ES-I3 (cell line): Measurements from ENCODE around the gene FAM72B.
"Not testable (repeated sequence)": the region's sequence is repeated elsewhere in the genome, so short reads cannot be mapped to it uniquely, and the experiment has no call there.

Experiments
- H3K36me3 ChIP-seq: 2 replicates; pipeline ENCODE4 v1.6.1; 2013; ENCODE audit warnings: mild to moderate bottlenecking, low read length, control low read depth, moderate library complexity; ENCODE audit not compliant: insufficient read depth
- H3K4me1 ChIP-seq: 2 replicates; pipeline ENCODE4 v1.6.1; 2013; ENCODE audit warnings: mild to moderate bottlenecking, control low read depth, low read length; ENCODE audit not compliant: insufficient read depth
- H3K9ac ChIP-seq: 2 replicates; pipeline ENCODE4 v1.6.1; 2013; ENCODE audit warnings: low read depth, mild to moderate bottlenecking, low read length, moderate library complexity
- H3K9me3 ChIP-seq: 2 replicates; pipeline ENCODE4 v1.6.1; 2013; ENCODE audit warnings: mild to moderate bottlenecking, low read length, moderate library complexity; ENCODE audit not compliant: control insufficient read depth, insufficient read depth

The FAM72B gene

GRCh38 chr1:121176649-121177048 lies 7.5 kb downstream of the FAM72B start:
- H3K9ac ChIP-seq, H3K4me1 ChIP-seq, H3K9me3 ChIP-seq: not testable (repeated sequence)

GRCh38 chr1:121168152-121168668 lies 15.9 kb downstream of the FAM72B start:
- not testable (repeated sequence) for H3K9me3 ChIP-seq, H3K9ac ChIP-seq, H3K4me1 ChIP-seq, H3K36me3 ChIP-seq

More at GRCh38 chr1:121176649-121177048, 7.5 kb downstream of the FAM72B start:
- H3K36me3 ChIP-seq: not testable (repeated sequence)

GRCh38 chr1:121167225-121167738 lies 16.9 kb downstream of the FAM72B start:
- not testable (repeated sequence) for H3K4me1 ChIP-seq, H3K9me3 ChIP-seq, H3K36me3 ChIP-seq, H3K9ac ChIP-seq

DNA sequence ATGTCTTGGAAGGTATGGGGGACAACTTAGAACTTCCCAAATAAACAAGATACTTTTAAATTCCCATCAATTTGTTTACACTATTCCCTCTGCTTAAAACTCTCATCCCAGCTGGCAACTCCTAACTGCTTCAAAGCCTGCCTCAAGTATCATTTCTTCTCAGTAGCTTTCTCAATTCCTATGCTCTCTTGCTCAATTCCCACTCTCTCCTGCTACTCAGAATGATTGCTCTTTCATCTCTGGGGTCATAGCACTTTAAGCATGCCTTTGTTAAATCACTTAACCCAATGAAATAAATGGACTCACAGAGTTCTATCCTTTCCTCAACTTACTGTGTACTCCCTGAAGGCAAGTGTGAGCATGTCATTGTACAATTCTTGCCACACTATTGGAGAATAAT lies 18.8 kb downstream of the FAM72B start:
- not testable (repeated sequence) for H3K9ac ChIP-seq, H3K4me1 ChIP-seq

DNA sequence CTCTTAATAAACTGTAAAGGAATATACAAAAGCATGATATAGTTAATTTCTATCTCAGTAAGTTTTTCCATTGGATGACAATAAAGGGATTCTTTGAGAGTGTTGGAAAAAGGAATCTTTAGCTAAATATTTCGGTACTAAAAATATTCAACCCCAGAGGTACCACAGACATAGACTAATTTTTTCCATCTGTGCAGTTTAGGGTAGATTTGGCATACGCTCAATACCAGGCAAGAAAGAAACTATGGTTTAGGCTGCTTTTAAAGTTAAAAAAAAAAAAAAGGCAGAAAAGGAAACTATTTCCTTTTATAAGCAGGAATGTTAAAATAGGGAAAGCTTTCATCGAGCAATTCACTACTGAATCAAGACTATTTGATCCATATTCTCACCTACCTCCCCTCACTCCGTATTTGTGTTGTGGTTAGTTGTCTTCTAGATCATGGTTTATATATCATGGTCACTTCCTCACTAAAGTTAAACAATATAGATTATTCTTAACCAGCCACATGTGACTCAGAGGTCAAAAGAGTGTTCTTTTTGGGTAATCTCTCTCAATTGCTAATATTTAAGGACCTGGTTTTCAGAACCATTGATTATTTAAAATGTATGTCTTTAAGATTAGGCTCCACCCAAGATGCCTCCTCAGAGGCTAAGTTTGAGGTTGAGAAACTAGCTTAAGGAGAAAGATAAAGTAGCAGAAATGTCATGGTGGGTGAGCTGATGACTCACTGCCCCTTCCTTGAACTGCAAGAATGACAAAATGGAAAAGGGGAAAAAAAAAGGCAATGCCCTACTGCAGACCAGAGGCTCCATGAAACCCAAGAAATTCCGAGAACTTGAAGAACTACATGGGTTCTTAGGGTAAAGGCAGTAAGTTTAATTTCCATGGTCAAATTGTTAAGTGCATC lies 20.0 kb downstream of the FAM72B start:
- not testable (repeated sequence) for H3K9ac ChIP-seq, H3K9me3 ChIP-seq, H3K36me3 ChIP-seq, H3K4me1 ChIP-seq

More for the DNA sequence above, 18.8 kb downstream of the FAM72B start:
- not testable (repeated sequence) for H3K36me3 ChIP-seq, H3K9me3 ChIP-seq

DNA sequence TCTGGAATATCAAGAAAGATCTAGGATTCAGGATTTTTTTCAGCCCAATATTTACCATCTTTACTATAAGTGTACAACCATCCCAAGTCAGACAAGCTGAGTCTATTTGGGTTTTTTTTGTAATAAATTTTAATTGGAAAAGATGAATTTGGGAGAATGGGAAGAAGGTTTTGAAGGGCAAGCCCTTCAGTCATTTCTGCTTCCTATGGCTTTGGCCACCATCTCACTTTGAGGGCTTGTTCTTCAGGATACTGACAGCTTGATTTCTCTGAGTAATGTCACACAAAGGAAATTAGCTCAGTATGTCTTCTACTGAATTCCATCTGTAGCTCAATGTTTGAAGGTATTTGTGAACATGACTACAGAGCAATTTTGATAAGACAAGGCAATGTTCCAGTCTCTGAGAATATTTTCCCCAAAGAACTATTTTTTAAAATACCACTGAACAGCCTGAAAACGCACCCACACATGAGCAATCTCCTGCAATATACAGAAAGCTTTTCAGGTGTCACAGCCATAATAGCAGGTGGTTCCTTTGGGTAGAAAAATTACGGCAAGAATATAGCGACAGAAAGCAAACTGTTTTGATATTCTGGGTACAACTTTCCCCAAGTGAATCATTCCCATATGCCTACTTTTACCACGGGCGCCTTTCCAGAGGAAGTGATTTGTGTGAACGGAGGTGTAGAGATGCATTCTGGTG lies 22.8 kb downstream of the FAM72B start:
- H3K36me3 ChIP-seq, H3K9ac ChIP-seq: not testable (repeated sequence)

DNA sequence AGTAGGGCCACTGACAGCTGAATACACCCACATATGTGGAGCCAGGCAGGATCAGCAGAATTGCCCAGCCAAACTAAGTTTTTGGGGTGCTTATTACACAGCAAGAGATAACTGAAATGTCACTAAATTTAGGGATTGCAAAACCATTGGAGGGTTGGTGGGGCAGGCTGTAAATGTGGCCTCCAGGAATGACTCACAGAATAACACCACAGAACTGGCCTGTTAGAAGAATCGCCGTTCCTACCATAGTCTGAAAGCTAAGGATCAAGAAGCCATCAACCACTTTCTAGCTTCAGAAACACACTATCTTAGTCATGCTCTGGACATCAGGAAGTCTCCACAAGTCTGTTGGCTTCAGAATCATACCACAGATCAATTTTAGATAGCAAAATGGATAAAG lies 24.0 kb downstream of the FAM72B start:
- H3K36me3 ChIP-seq, H3K9ac ChIP-seq, H3K9me3 ChIP-seq, H3K4me1 ChIP-seq: not testable (repeated sequence)

More for the DNA sequence above, 22.8 kb downstream of the FAM72B start:
- H3K4me1 ChIP-seq, H3K9me3 ChIP-seq: not testable (repeated sequence)

DNA sequence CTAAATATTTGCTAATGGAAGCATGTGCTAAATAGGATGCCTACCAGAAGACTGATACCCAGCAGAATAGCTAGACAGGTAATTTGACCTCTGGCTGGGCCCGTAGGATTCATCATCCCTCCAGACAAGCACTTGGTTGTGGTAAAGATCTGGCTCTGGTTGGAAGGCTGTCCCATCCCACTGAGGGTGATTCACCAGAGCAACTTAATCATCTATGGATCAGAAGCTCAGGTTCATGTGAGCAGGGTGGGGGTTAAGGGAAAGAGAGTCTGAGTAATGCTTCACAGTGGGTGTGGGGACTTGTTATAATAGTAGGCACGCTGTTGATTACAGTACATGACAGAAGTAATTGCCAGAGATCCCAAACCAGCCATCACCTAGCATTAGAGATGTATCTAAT lies 26.5 kb downstream of the FAM72B start:
- H3K36me3 ChIP-seq, H3K4me1 ChIP-seq, H3K9me3 ChIP-seq, H3K9ac ChIP-seq: not testable (repeated sequence)

DNA sequence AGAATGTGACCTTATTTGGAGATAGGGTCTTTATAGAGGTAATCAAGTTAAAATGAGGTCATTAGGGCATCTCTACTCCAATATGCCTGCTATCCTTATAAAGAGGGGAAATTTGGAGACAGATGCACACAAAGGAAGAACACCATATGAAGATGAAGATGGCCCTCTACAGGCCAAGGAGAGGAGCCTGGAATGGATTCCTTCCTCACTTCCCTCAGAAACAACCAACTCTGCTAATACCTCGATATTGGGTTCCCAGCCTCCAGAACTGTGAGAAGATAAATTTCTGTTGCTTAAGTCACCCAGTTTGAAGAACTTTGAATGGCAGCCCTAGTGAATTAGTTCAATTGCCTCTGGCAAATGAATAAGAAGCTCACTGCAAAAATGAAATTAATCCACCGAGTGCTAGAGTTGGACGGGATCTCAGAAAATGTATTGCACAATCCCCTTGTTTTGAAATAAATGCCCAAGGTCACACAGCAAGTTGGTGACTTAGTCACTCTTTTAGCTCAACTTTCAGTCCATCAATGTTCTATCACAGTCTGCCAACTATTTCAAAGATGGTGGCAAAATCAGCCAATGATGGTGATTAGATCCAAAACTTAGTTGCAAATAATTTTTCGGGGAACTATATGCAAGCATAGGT lies 27.1 kb downstream of the FAM72B start:
- H3K4me1 ChIP-seq, H3K36me3 ChIP-seq, H3K9ac ChIP-seq, H3K9me3 ChIP-seq: not testable (repeated sequence)

- not testable (repeated sequence) for H3K9ac ChIP-seq, H3K36me3 ChIP-seq, H3K9me3 ChIP-seq, H3K4me1 ChIP-seq
Measured at GRCh38 chr1:121155671-121156358, 28.3 kb downstream of the FAM72B start.

DNA sequence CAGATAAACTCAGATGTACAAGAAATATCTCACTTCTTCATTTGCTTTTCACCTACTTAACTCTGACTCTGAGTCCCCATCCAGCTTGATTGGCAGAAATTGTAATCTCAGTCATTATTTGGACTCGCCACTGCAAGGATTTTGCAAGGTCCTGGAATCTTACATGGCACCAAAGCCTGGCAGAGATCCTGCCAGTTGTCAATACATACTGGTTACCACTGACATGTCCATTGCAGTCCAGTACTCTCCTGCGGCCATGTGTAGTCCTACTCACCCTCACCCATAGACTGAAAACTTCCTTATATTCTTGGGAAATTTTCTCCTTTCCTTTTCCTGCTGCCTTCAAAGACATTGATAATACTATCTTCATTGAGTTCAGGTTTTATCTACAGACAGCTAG lies 29.3 kb downstream of the FAM72B start:
- H3K9me3 ChIP-seq, H3K36me3 ChIP-seq, H3K4me1 ChIP-seq, H3K9ac ChIP-seq: not testable (repeated sequence)

GRCh38 chr1:121152788-121153187 lies 31.4 kb downstream of the FAM72B start:
- not testable (repeated sequence) for H3K36me3 ChIP-seq, H3K9ac ChIP-seq, H3K4me1 ChIP-seq, H3K9me3 ChIP-seq

- not testable (repeated sequence) for H3K4me1 ChIP-seq
Measured at GRCh38 chr1:121151294-121151693, 32.8 kb downstream of the FAM72B start.

DNA sequence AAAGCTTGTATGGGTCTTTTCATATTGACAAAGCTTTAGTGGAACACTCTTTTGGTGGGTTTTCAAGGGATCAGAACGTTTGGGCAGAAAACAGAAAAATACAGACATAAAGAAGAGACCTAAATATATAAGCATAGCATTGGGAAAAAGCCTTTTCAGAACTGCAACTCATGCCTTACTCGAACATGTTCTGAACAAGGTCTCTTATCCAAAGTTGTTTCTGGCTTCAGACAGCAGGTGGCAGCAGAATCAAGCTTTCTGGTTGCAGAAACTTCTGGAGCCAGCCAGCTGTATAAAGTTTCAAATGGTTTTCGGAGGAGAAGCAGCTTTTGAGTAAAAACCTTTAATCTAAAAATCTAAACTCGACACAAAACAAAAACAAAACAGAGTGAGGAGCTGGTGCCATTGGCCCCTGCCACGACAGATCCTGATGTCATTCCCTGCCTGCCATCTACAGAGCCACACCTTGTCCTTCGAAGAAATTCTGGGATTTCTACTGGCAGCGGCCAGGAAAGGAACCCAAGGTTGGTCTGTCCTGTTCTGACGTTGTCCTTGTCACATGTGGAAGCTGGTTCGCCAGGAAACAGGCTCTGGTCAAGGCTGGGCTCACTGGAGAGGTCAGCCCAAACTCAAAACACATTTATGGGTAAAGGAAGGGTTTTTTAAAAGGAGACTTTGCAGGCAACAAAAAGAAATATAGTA lies 35.5 kb downstream of the FAM72B start:
- not testable (repeated sequence) for H3K9ac ChIP-seq, H3K4me1 ChIP-seq, H3K36me3 ChIP-seq, H3K9me3 ChIP-seq

More at GRCh38 chr1:121151294-121151693, 32.8 kb downstream of the FAM72B start:
- H3K9me3 ChIP-seq, H3K36me3 ChIP-seq, H3K9ac ChIP-seq: not testable (repeated sequence)
